Left renal cortex interstitium (tissue), 4 donors: Measurements from ENCODE around the gene TRIP10. TPM values are rescaled to one million over a fixed set of nuclear protein-coding genes. Genes with fewer than 3 reads are reported as not detected.
"Not testable (repeated sequence)": the region's sequence is repeated elsewhere in the genome, so short reads cannot be mapped to it uniquely, and the experiment has no call there.

Experiments used
- DNase-seq, 4 donors: peaks; one replicate each; pipeline ENCODE4 v3.0.0-alpha.2; 2013; ENCODE audit warnings: low read depth in 4 of 4, low spot score in 2 of 4, missing footprints in 1 of 4
- polyA plus RNA-seq, 4 donors: library from polyadenylated mRNA; unstranded; fragments of 120-200 nt; gene quantifications; one replicate each; pipeline ENCODE4 v1.2.1, GENCODE V29; 2013; ENCODE audit not compliant: insufficient read length in 4 of 4

The TRIP10 gene
- polyA plus RNA-seq, 4 donors = 50.6 to 68.7 (median 58.7) TPM

GRCh38 chr19:6739883-6740588 is 556 bp downstream of the TRIP10 start:
- DNase-seq = no peak

- no peak for DNase-seq
These were observed 1.3 kb downstream of the TRIP10 start for GRCh38 chr19:6740589-6741343.

- DNase-seq = no peak
These were observed 3.6 kb downstream of the TRIP10 start for GRCh38 chr19:6743066-6743465.

- DNase-seq = no peak
These were observed 4.4 kb downstream of the TRIP10 start for GRCh38 chr19:6743714-6744380.

GRCh38 chr19:6744381-6745301 is 5.2 kb downstream of the TRIP10 start:
- peak in 1 of 4 donors; percentile 78 for DNase-seq

- DNase-seq = no peak
These were observed 6.5 kb downstream of the TRIP10 start for GRCh38 chr19:6745965-6746364.

- DNase-seq = not testable (repeated sequence)
These were observed 9.1 kb downstream of the TRIP10 start for GRCh38 chr19:6748543-6748942.

- DNase-seq = no peak
These were observed 10.6 kb downstream of the TRIP10 start for GRCh38 chr19:6750062-6750461.

GRCh38 chr19:6751189-6751588 is 11.7 kb downstream of the TRIP10 start:
- DNase-seq = no peak

- DNase-seq = peak in 1 of 4 donors; percentile 37
These were observed 13.0 kb downstream of the TRIP10 start for GRCh38 chr19:6752256-6753177.

GRCh38 chr19:6753178-6754031 is 13.9 kb downstream of the TRIP10 start:
- DNase-seq = peak in 1 of 4 donors; percentile 45

GRCh38 chr19:6754136-6754535 is 14.7 kb downstream of the TRIP10 start:
- DNase-seq = no peak

GRCh38 chr19:6754653-6755463 is 15.4 kb downstream of the TRIP10 start:
- DNase-seq = no peak

- DNase-seq = no peak
These were observed 21.1 kb downstream of the TRIP10 start for GRCh38 chr19:6760606-6761005.

GRCh38 chr19:6761053-6761676 is 21.7 kb downstream of the TRIP10 start:
- no peak for DNase-seq

- DNase-seq = not testable (repeated sequence)
These were observed 22.8 kb downstream of the TRIP10 start for GRCh38 chr19:6762253-6762797.
